Loucy (cell line): ENCODE measurements around the gene PTPRF.
"Not testable (repeated sequence)": the region's sequence is repeated elsewhere in the genome, so short reads cannot be mapped to it uniquely, and the experiment has no call there.

Experiments
- H2AFZ ChIP-seq: fragments of 200-600 bp; sonication (generic); 2 replicates; pipeline ENCODE4 v1.6.0; 2016; ENCODE audit warnings: antibody characterized with exemption, mild to moderate bottlenecking, low read length, moderate library complexity
- H3F3A ChIP-seq: fragments of 200-600 bp; 2 replicates; pipeline ENCODE4 v1.6.0; 2016; ENCODE audit warnings: antibody characterized with exemption, low read depth, mild to moderate bottlenecking
- H3K27me3 ChIP-seq: fragments of 200-600 bp; sonication (generic); 2 replicates; pipeline ENCODE4 v1.6.1; 2014; ENCODE audit warnings: low read length, mild to moderate bottlenecking; ENCODE audit not compliant: insufficient read depth, poor library complexity, severe bottlenecking
- H3K36me3 ChIP-seq: fragments of 200-600 bp; sonication (generic); 2 replicates; pipeline ENCODE4 v1.6.1; 2016; ENCODE audit warnings: low read length; ENCODE audit not compliant: insufficient read depth
- H3K4me1 ChIP-seq: fragments of 200-600 bp; sonication (generic); 2 replicates; pipeline ENCODE4 v1.5.1; 2014; ENCODE audit warnings: low read length, mild to moderate bottlenecking; ENCODE audit not compliant: insufficient read depth, poor library complexity, severe bottlenecking
- H3K4me2 ChIP-seq: fragments of 200-600 bp; sonication (generic); 2 replicates; pipeline ENCODE4 v1.6.0; 2014; ENCODE audit warnings: antibody characterized with exemption, low read length, low read depth, mild to moderate bottlenecking; ENCODE audit not compliant: poor library complexity, severe bottlenecking
- H3K4me3 ChIP-seq: fragments of 200-600 bp; sonication (generic); 2 replicates; pipeline ENCODE4 v1.5.1; 2014; ENCODE audit warnings: low read length, mild to moderate bottlenecking, mixed read lengths; ENCODE audit not compliant: poor library complexity, severe bottlenecking
- H3K79me2 ChIP-seq: fragments of 200-600 bp; sonication (generic); 2 replicates; pipeline ENCODE4 v1.6.1; 2014; ENCODE audit warnings: low read length; ENCODE audit not compliant: insufficient read depth
- H3K9ac ChIP-seq: fragments of 200-600 bp; sonication (generic); 2 replicates; pipeline ENCODE4 v1.6.0; 2014; ENCODE audit warnings: mild to moderate bottlenecking, low read depth, low read length, moderate library complexity; ENCODE audit not compliant: poor library complexity, severe bottlenecking
- H3K9me2 ChIP-seq: fragments of 200-600 bp; sonication (generic); replicated peaks from 2 replicates; pipeline ENCODE4 v1.6.1; 2016; ENCODE audit warnings: low read depth, low read length, mixed read lengths
- H3K9me3 ChIP-seq: fragments of 200-600 bp; sonication (generic); 2 replicates; pipeline ENCODE4 v1.6.1; 2014; ENCODE audit warnings: mild to moderate bottlenecking, antibody characterized with exemption, low read length, low read depth; ENCODE audit not compliant: insufficient read depth
- H4K20me1 ChIP-seq: fragments of 200-600 bp; sonication (generic); 2 replicates; pipeline ENCODE4 v1.6.0; 2014; ENCODE audit warnings: antibody characterized with exemption, low read length, mild to moderate bottlenecking; ENCODE audit not compliant: insufficient read depth, poor library complexity, severe bottlenecking
- EZH2phosphoT487 ChIP-seq: fragments of 200-600 bp; IDR thresholded peaks from 2 replicates; pipeline ENCODE4 v1.6.1; 2018; ENCODE audit warnings: antibody characterized with exemption, mild to moderate bottlenecking, moderate library complexity, borderline replicate concordance
- TF ChIP-seq, protein P1 (sequence below): fragments of 200-600 bp; sonication (generic); conservative IDR thresholded peaks from 2 replicates; pipeline ENCODE4 v1.5.1; 2014; ENCODE audit warnings: mild to moderate bottlenecking, antibody characterized with exemption, low read length

Gene PTPRF

DNA sequence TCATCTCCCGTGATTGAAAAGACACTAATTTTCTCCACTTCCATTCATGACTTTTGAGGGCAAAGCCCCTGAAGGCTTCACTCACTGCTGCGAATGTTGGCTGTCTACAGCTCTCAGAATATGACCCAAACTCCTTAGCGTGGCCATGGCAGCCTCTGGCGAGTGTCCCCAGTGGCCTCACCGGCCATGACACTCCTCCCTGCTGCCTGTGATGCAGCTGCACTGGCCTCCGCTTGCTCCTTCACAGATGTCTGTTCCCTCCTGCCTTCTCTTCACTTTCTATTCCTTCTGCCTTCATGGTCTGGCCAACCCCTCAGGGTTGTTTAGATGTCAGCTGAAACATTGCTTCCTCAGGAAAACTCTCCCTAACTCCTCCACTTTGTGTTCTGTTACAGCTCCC, 30.8 kb upstream of the PTPRF start:
- H3K27me3 ChIP-seq = no peaks in the 10 kb centered on the region
- no peaks in the 10 kb centered on the region for H3K9me3 ChIP-seq
- H3K9me2 ChIP-seq = no peaks in the 10 kb centered on the region
- H4K20me1 ChIP-seq = no peaks in the 10 kb centered on the region
- H3K4me2 ChIP-seq = no peak overlapping the region
- H3K36me3 ChIP-seq = no peaks in the 10 kb centered on the region
- no peak overlapping the region for H3K9ac ChIP-seq
- no peaks in the 10 kb centered on the region for H3K79me2 ChIP-seq
- TF ChIP-seq, protein P1, sequence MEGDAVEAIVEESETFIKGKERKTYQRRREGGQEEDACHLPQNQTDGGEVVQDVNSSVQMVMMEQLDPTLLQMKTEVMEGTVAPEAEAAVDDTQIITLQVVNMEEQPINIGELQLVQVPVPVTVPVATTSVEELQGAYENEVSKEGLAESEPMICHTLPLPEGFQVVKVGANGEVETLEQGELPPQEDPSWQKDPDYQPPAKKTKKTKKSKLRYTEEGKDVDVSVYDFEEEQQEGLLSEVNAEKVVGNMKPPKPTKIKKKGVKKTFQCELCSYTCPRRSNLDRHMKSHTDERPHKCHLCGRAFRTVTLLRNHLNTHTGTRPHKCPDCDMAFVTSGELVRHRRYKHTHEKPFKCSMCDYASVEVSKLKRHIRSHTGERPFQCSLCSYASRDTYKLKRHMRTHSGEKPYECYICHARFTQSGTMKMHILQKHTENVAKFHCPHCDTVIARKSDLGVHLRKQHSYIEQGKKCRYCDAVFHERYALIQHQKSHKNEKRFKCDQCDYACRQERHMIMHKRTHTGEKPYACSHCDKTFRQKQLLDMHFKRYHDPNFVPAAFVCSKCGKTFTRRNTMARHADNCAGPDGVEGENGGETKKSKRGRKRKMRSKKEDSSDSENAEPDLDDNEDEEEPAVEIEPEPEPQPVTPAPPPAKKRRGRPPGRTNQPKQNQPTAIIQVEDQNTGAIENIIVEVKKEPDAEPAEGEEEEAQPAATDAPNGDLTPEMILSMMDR = no peak
- TF ChIP-seq EZH2phosphoT487 = no peak
- no peak overlapping the region for H3K4me3 ChIP-seq
- no peaks in the 10 kb centered on the region for H3K4me1 ChIP-seq
- no peaks in the 10 kb centered on the region for H3F3A ChIP-seq
- no peak overlapping the region for H2AFZ ChIP-seq

DNA sequence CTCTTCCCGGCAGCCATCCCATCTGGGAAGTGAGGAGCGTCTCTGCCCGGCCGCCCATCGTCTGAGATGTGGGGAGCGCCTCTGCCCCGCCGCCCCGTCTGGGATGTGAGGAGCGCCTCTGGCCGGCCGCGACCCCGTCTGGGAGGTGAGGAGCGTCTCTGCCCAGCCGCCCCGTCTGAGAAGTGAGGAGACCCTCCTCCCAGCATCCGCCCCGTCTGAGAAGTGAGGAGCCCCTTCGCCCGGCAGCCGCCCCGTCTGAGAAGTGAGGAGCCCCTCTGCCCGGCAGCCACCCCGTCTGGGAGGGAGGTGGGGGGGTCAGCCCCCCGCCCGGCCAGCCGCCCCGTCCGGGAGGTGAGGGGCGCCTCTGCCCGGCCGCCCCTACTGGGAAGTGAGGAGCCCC, 28.9 kb upstream of the PTPRF start:
- H3K79me2 ChIP-seq, H3K4me2 ChIP-seq, H3K9me2 ChIP-seq, H3K9me3 ChIP-seq, H3K4me3 ChIP-seq, H3K27me3 ChIP-seq, H3K36me3 ChIP-seq, H3K4me1 ChIP-seq, H3K9ac ChIP-seq, H4K20me1 ChIP-seq, H2AFZ ChIP-seq, H3F3A ChIP-seq: not testable (repeated sequence)

DNA sequence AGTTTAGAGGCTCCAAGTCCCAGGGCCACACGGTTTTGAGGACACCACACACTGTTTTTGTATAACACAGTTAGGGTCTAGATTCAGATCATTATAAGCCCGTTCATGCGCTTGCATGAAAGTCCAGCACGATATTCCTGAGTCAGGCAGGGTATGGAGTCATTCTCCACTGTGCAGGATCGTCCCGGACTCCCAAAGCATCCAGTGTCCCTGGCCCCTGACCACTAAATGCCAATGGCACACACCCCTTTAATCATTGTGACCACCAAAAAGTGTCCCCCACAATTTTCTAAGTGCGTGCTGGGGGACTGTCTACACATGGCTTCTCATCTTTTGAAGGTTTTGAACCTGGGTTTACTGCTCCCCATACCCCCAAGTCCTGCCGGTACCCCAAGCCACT, 27.1 kb upstream of the PTPRF start:
- H3K79me2 ChIP-seq = no peaks in the 10 kb centered on the region
- H3F3A ChIP-seq = no peaks in the 10 kb centered on the region
- no peaks in the 10 kb centered on the region for H3K4me1 ChIP-seq
- H3K36me3 ChIP-seq = no peaks in the 10 kb centered on the region
- no peak overlapping the region for H3K4me2 ChIP-seq
- H3K9me3 ChIP-seq = no peaks in the 10 kb centered on the region
- H3K9me2 ChIP-seq = no peaks in the 10 kb centered on the region
- no peak for TF ChIP-seq EZH2phosphoT487
- TF ChIP-seq, protein P1 = no peak
- H3K27me3 ChIP-seq = no peaks in the 10 kb centered on the region
- no peak overlapping the region for H2AFZ ChIP-seq
- H3K4me3 ChIP-seq = no peak overlapping the region
- no peaks in the 10 kb centered on the region for H4K20me1 ChIP-seq
- H3K9ac ChIP-seq = no peak overlapping the region

DNA sequence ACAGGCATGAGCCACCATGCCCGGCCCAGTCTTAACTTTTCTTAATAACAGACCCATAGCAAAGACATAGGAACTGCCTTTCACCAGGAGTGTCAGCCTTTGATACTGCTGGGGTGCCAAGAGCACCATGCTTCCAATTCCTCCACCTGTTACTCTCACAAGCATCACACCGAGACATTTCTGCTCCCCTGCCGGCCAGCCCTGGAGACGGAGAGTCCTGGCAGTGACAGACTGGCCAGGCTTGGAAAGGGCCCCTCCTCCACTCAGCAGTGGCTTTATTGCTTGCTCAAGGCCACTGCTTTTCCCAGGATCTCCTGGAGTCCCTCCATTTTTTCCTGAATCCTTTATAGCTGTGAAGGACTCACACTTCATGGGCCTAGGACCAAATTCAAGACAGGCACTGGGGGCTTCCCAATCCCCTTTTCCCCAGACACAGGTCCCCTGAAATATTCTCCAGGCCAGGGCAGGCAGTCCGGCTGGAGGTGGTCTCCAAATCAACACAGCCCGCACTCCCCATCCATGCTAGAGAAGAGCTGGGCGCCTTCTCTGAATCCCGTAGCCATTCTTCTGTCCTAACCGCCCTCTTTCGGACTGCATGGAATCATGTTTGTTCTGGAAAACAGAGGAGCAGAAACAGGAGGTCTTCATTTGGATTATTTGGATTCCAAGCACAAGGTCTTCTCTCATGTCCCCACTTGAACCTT, 25.5 kb upstream of the PTPRF start:
- Histone ChIP-seq H3K36me3 (no peaks in the 10 kb centered on the region), H3K4me3 (no peak overlapping the region)

More for the DNA sequence above, 25.5 kb upstream of the PTPRF start:
- no peaks in the 10 kb centered on the region for H4K20me1 ChIP-seq
- no peaks in the 10 kb centered on the region for H3K79me2 ChIP-seq
- H3K27me3 ChIP-seq = no peaks in the 10 kb centered on the region
- no peak overlapping the region for H3K4me2 ChIP-seq
- no peaks in the 10 kb centered on the region for H3K9me2 ChIP-seq
- no peaks in the 10 kb centered on the region for H3K9me3 ChIP-seq
- no peak overlapping the region for H2AFZ ChIP-seq
- no peaks in the 10 kb centered on the region for H3K4me1 ChIP-seq
- no peak overlapping the region for H3K9ac ChIP-seq
- TF ChIP-seq, protein P1 = no peak
- no peak for TF ChIP-seq EZH2phosphoT487
- H3F3A ChIP-seq = no peaks in the 10 kb centered on the region
